NCI-H2029 (cell line): ENCODE results near the gene QSOX1.

Experiments used
- DNase-seq: peaks from one replicate; lab custom pipeline; 2025; lab: John Stamatoyannopoulos, UW

The QSOX1 gene

DNA sequence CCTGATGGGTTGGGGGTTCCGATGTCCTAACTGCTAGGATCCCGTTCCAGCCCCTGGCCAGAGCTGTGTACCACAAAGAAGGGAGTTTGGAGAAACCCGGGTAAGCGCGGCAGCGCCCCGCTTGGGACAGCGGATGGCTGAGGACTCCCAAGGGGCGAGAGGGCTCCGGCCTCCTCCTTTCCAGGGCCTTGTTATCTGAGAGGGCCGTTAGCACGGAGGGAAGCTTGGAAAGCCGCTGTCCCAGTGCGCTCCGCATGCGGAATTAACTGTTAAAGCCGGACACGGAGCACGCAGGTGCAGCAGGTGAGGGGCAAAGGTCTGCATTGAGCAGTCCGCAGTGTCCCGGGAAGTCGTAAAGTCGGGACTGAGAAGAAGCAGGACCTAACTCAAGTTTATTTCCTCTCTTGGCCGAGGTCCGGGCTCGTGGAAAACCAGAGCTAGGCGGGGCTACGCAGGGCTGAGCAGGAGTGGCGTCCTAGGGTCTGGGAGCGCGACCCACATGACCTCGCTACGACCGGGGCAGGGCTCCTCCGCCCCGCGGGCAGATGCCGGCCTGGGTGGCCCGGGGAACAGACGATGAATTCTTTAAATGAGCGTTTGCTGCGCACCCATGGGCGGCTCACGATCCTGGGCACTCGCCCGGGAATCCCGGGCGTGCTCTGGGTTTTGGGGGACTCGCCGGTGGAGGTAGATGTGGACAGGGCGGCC lies 79.9 kb downstream of the QSOX1 start:
- no peak for DNase-seq

GRCh38 chr1:180235077-180235501 lies 80.4 kb downstream of the QSOX1 start:
- no peak for DNase-seq

- no peak for DNase-seq
These were observed 81.0 kb downstream of the QSOX1 start for GRCh38 chr1:180235502-180236239.

GRCh38 chr1:180236698-180237509 lies 82.2 kb downstream of the QSOX1 start:
- no peak for DNase-seq

DNA sequence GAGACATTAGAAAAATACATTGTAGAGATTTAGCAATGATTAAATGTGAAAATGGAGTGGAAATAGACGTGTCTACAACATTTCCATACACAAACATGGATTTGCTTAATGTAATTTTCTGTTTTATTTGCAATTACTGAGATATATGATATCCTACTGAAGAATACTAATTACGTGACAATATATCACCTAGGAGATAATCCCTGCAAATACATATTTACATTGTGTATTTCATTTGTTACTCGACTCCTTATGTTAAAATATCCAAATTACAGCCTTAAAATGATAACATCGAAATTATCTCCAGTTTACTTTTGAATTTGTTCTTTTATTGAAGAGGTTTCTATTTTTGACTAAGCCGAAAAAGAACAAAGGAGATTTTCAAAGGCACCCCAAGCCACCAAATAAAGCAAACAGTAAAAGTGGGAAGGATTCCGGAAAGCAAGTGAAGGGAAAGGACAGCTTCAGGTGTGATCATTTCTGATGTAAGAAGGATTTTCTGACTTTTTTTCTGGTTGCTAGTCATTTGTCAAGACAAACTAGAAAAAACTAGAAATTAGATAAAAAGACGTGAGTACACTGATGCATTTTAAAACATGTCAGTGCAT lies 83.3 kb downstream of the QSOX1 start:
- no peak for DNase-seq

DNA sequence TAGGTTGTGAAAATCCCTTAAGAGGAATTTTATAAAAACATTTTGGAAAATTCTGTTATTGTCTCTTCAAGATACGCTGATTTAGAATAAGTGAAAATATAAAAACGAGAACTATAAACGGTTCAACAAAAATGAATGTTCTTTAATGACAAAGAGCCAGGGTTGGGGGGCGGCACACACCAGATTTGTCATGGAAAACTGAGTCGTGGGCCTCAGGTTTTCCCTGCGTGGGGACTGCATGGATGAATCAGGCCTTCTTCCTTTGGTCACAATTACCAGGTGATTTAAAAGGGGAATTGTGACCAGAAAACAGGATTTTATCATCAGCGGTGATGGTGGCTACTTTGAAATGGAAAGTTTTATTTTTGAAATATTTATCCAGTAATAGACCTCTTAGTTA lies 84.0 kb downstream of the QSOX1 start:
- no peak for DNase-seq

- no peak for DNase-seq
These were observed 84.8 kb downstream of the QSOX1 start for GRCh38 chr1:180239145-180240096.

- DNase-seq: no peak
These were observed 87.3 kb downstream of the QSOX1 start for GRCh38 chr1:180241716-180242544.

- no peak for DNase-seq
These were observed 89.0 kb downstream of the QSOX1 start for GRCh38 chr1:180243517-180244221.

- DNase-seq: no peak
These were observed 90.2 kb downstream of the QSOX1 start for GRCh38 chr1:180244840-180245239.

- no peak for DNase-seq
These were observed 91.9 kb downstream of the QSOX1 start for GRCh38 chr1:180246579-180246978.

- DNase-seq: no peak
These were observed 92.4 kb downstream of the QSOX1 start for GRCh38 chr1:180247061-180247460.

- DNase-seq: no peak
These were observed 92.9 kb downstream of the QSOX1 start for GRCh38 chr1:180247580-180247979.

GRCh38 chr1:180248176-180248575 lies 93.5 kb downstream of the QSOX1 start:
- no peak for DNase-seq

DNA sequence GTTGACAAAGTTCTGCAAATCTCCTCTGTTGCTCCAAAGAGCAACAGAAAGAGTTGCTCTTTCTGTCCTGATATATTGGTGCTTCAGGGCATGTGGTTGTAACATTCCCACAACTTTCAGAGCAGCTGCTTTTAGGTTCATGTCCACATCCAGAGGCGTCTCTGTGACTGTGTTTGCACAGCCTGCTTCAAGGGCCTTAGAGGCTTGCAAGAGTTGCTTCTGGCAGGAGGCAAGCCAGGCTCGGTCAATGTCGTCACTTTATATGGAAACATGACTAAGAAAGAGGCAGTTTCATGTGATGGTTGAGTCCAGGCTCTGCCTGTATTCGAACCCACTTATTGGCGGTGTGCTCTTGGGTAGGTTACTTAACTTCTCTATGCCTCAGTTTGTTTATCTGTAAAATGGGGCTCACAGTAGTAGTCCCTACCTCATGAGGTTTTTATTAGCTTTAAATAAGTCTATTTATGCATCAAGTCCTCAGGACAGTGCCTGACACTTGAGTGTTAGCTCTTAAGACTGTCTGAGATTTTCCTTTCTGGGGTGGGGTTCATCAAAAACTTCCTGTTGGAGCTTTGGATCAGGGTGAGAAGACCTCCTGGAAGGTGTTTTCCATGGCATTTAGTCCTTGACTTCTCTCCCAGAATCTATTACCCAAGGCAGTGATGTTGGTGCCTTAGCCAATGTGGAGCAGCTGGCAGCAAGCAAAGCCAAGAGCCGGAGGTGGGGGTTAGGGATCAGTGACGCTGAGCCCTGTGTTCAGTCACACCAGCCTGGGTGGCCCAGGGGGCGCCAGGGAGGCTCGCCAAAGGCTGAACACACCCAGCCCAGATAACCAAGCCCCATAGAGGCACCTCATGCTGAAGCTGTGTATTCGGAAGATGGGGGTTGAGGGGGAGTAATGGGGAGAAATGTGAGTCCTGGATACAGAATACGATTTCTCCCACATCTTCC lies 94.3 kb downstream of the QSOX1 start:
- peak; percentile 49 for DNase-seq

DNA sequence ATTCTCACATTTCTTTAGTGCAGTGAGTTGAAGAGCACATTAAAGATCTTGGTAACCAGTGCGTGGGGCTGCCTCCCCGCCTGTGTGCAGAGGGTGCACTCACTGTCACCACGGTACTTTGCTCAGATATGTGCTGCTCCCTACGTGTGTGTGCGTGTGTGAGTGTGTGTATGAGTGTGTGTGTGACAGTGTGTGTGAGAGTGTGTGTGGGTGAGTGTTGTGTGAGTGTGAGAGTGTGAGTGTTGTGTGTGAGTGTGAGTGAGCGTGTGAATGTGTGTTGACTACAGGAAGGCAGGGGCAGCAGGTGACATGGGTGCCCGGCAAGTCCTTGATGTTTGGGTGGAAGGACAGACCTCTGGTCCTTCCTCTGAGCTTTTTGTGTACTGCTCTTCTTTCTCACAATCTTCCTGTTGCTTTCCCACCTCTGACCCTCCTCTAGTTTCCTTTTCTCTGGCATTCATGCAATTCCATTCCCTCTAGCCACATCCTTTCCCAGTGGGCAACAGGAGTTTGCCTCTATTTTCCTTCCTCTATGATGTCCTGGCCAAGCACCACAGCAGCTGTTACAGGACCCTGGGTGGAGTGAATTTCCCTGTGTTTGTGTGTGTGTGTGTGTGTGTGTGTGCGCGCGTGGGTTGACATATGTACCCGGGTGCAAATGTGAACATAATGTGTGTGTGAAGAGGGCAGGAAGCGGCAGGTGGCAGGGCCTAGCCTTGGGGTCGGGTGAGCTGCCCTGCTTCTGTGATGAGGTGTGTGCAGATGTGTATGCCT lies 95.2 kb downstream of the QSOX1 start:
- no peak for DNase-seq

DNA sequence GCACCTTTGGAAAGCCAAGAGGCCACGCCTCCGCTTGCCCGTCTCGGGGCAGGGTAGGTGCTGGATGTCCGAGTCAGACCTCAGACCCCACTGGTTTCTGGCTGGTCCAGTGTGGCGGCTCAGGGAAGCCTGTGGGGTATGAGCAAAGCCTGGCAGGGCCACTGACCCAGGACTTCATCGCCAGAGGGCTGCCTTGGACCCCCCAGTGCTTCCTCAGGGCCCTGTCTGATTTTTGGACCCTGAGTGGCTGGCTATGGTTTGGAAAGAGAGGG lies 95.8 kb downstream of the QSOX1 start:
- DNase-seq: no peak
